Measurements from ENCODE around the gene NFKB1. TPM values are rescaled to one million over a fixed set of nuclear protein-coding genes. Genes with fewer than 3 reads are reported as not detected.

NFKB1 gene
- total RNA-seq, 4 donors from 2014 or later = 37.9 to 45.5 (median 43.4) TPM

GRCh38 chr4:102629673-102630072, 128.5 kb downstream of the NFKB1 start:
- intact Hi-C loops (cut with DNase I; ENCODE audit: low total_unique reads) = no loop called here
- no peak for DNase-seq (ENCODE audit: low spot score in 2 of 2)
- no peak overlapping the region for H3K4me3 ChIP-seq (ENCODE audit: low read depth, poor library complexity, severe bottlenecking)
- 87 to 91% methylated on average over 13 of the region's 13 CpGs for WGBS, 2 donors
- TF ChIP-seq, protein P1, sequence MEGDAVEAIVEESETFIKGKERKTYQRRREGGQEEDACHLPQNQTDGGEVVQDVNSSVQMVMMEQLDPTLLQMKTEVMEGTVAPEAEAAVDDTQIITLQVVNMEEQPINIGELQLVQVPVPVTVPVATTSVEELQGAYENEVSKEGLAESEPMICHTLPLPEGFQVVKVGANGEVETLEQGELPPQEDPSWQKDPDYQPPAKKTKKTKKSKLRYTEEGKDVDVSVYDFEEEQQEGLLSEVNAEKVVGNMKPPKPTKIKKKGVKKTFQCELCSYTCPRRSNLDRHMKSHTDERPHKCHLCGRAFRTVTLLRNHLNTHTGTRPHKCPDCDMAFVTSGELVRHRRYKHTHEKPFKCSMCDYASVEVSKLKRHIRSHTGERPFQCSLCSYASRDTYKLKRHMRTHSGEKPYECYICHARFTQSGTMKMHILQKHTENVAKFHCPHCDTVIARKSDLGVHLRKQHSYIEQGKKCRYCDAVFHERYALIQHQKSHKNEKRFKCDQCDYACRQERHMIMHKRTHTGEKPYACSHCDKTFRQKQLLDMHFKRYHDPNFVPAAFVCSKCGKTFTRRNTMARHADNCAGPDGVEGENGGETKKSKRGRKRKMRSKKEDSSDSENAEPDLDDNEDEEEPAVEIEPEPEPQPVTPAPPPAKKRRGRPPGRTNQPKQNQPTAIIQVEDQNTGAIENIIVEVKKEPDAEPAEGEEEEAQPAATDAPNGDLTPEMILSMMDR (IDR thresholded peaks at IDR 0.05) = no peak
- no peak for TF ChIP-seq POLR2A (IDR thresholded peaks at IDR 0.05)

DNA sequence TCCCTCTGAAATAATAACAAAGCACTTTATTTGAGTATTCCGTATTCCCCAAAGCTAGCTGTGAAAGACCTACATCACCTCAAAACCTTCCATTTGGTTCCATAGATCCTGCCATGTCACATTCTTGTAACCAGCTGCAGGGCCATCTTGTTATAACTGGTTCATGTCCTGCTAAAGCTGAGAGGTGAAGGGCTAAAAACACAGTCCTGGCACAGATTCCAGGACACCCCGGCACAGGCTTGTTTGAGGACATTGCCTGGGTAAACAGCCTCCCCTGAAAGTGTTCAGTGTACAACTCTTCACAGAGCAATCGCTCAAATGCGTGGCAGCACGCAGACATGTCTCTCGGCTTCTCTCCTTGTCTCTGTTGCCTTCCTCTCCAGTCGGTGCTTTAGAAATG, 130.5 kb downstream of the NFKB1 start:
- H3K4me3 ChIP-seq (ENCODE audit: low read depth, poor library complexity, severe bottlenecking) = no peak overlapping the region
- 77 to 96% methylated on average over 7 of the region's 7 CpGs for WGBS, 2 donors
- TF ChIP-seq, protein P1 (IDR thresholded peaks at IDR 0.05) = no peak
- no peak for TF ChIP-seq POLR2A (IDR thresholded peaks at IDR 0.05)
- no peak for DNase-seq (ENCODE audit: low spot score in 2 of 2)
- intact Hi-C loops (cut with DNase I; ENCODE audit: low total_unique reads) = no loop called here

- TF ChIP-seq, protein P1 (IDR thresholded peaks at IDR 0.05) = no peak
- TF ChIP-seq POLR2A (IDR thresholded peaks at IDR 0.05) = no peak
- intact Hi-C loops (cut with DNase I; ENCODE audit: low total_unique reads) = no loop called here
- 52 to 70% methylated on average over 6 of the region's 6 CpGs for WGBS, 2 donors
- DNase-seq (ENCODE audit: low spot score in 2 of 2) = no peak
- no peak overlapping the region for H3K4me3 ChIP-seq (ENCODE audit: low read depth, poor library complexity, severe bottlenecking)
These were observed 131.3 kb downstream of the NFKB1 start for GRCh38 chr4:102632241-102633065.

DNA sequence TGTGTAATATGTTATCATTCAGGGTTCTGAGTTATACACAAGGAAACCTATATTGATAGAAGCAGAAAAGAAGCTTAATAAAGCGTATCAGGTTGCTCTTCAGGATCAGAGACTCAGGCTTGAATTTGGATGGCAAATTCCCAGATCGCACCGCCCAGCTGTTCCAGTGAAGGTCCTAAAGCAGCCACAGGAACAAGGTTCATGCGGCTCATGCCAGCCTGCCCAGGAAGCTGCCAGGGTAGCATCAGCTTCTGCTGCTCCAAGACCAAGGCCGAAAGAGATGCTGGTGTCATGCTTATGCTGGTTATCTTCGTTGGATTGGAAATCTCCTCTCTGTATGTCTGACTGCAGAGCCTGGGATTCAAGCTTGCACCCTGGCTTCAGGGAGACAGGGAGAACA, 131.9 kb downstream of the NFKB1 start:
- intact Hi-C loops (cut with DNase I; ENCODE audit: low total_unique reads) = no loop called here
- WGBS, 2 donors = 70 to 87% methylated on average over 6 of the region's 6 CpGs
- no peak overlapping the region for H3K4me3 ChIP-seq (ENCODE audit: low read depth, poor library complexity, severe bottlenecking)
- TF ChIP-seq, protein P1 (IDR thresholded peaks at IDR 0.05) = no peak
- TF ChIP-seq POLR2A (IDR thresholded peaks at IDR 0.05) = no peak
- DNase-seq (ENCODE audit: low spot score in 2 of 2) = no peak

DNA sequence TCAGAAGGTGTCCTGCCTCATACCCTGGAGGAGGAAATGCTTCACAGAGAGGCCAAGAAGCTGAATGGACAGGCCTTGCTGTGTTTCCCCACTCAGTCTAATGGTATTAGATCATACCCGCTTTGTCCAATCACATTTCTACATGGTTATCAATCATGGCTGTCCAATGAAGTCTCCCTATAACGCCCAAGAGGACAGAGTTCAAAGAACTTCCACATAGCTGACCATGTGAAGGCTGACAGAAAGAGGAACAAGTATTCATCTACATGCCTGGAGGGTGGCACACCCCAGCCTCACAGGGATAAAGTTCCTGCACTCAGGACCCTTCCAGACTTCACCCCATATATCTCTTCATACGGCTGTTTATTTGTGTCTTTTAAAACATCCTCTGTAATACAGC, 136.2 kb downstream of the NFKB1 start:
- no peak for DNase-seq (ENCODE audit: low spot score in 2 of 2)
- H3K4me3 ChIP-seq (ENCODE audit: low read depth, poor library complexity, severe bottlenecking) = no peak overlapping the region
- no peak for TF ChIP-seq POLR2A (IDR thresholded peaks at IDR 0.05)
- TF ChIP-seq, protein P1 (IDR thresholded peaks at IDR 0.05) = no peak
- 74 to 97% methylated on average over 3 of the region's 3 CpGs for WGBS, 2 donors
- intact Hi-C loops (cut with DNase I; ENCODE audit: low total_unique reads) = no loop called here
